ENCODE measurements around the gene IL10.

DNA sequence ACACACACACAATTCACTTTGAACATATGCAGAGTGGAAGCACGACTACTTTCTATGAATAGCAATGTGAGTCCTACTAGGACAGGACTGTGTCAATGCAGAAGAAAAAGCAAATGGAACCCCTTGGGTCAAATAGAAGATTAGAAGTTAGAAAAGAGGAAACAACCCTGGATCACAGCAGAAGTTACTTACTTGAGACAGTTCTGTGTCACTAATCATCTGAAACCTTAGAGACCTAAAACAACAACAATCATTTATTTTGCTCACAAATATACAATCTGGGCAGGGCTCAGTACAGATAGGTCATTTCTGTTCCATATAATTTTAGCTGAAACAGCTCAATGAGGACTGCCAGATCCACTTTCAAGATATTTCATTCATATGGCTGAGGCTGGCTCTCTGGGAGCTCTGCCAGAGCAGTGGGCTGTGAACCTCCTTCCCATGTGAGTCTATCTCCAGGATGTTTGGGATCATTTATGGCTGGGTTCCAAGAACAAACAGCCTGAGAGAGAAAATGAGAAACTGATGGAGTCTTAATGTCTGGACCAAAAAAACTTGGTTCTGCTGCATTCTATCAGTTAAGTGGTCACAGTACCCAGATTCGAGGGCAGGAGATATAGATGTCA, 42.5 kb upstream of the IL10 start:
- TF ChIP-seq, protein P1, sequence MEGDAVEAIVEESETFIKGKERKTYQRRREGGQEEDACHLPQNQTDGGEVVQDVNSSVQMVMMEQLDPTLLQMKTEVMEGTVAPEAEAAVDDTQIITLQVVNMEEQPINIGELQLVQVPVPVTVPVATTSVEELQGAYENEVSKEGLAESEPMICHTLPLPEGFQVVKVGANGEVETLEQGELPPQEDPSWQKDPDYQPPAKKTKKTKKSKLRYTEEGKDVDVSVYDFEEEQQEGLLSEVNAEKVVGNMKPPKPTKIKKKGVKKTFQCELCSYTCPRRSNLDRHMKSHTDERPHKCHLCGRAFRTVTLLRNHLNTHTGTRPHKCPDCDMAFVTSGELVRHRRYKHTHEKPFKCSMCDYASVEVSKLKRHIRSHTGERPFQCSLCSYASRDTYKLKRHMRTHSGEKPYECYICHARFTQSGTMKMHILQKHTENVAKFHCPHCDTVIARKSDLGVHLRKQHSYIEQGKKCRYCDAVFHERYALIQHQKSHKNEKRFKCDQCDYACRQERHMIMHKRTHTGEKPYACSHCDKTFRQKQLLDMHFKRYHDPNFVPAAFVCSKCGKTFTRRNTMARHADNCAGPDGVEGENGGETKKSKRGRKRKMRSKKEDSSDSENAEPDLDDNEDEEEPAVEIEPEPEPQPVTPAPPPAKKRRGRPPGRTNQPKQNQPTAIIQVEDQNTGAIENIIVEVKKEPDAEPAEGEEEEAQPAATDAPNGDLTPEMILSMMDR (conservative IDR thresholded peaks at IDR 0.05; ENCODE audit: low read length), result no peak
- no peak for TF ChIP-seq EZH2phosphoT487 (IDR thresholded peaks at IDR 0.05; ENCODE audit: borderline replicate concordance)

Measured in Loucy (cell line).